GM18951 (cell line): ENCODE results near the gene CDC42EP2.

Experiments
- POLR2A ChIP-seq: IDR thresholded peaks from 4 replicates; pipeline ENCODE4 v1.6.1; 2011; ENCODE audit warnings: mild to moderate bottlenecking; ENCODE audit not compliant: insufficient read length, insufficient read depth; ENCODE audit errors: extremely low read depth
- in situ Hi-C: fragments of 300-500 bp; cut with MboI; formaldehyde crosslinking; loops from one replicate; pipeline ENCODE4 v1.12.0; 2022; ENCODE audit warnings: low sequenced_read_pairs, mixed read lengths, inconsistent platforms; ENCODE audit not compliant: unreplicated experiment

Gene CDC42EP2

DNA sequence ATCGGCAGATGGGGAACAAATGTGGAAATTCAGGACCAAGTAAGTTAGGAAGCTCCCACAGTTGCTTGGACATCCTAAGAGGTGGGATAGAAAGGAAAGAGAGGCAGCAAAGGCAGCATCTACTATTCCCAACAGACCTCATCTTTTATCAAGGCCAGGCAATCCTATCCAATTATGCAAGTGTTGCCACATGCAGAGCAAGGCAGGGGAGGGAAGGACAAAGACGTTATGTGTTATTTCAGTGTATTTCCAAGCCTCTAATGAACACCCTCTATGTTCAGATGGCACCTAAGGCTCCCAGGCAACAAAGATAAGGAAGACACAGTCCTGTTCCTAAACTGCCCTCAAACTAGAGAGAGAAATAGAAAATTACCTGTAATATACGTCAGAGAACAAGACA is 49.1 kb downstream of the CDC42EP2 start:
- no peak for TF ChIP-seq POLR2A
- in situ Hi-C loops, result no loop called here

- in situ Hi-C loops, result loop anchor here (5.0 kb wide), 1 partner anchor 141 kb away; no protein-coding TSS in a partner anchor
- TF ChIP-seq POLR2A, result no peak
Observed at GRCh38 chr11:65366340-65366773, 51.7 kb downstream of the CDC42EP2 start.

DNA sequence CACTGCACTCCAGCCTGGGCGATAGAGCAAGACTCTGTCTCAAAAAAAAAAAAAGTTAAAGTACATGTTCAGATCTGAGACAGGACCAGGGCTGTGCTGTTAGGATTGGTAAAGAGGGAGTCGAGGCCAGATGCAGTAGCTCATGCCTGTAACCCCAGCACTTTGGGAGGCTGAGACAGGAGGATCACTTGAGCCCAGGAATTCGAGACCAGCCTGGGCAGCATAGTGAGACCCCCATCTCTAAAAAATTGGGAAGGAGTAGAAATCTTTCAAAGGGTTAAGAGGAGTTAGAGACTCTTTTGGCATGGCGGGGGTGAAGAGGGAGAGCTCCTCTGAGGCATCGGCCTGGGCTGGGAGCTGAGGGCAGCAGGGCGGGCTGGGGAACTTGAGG is 56.0 kb downstream of the CDC42EP2 start:
- in situ Hi-C loops, result no loop called here
- no peak for TF ChIP-seq POLR2A
